Measurements from ENCODE around the gene TSPO2. TPM values are rescaled to one million over a fixed set of nuclear protein-coding genes. Genes with fewer than 3 reads are reported as not detected.

Gene TSPO2
- total RNA-seq, 6 donors from 2014 or later, result not detected

- no peaks in the 10 kb centered on the region for H3K36me3 ChIP-seq
- WGBS, 2 donors, result 90 to 92% methylated on average over 1 of the region's 1 CpG
- DNase-seq (no peak), ATAC-seq (ENCODE audit: low FRiP score in 2 of 2) (no peak)
- peaks cover 0 to under 1% (median 0%) of the 10 kb centered on the region in 4 donors for H3K4me1 ChIP-seq
- H3K27me3 ChIP-seq, result no peaks in the 10 kb centered on the region
- H3K27ac ChIP-seq, result no peak overlapping the region
- no peak overlapping the region for H3K4me3 ChIP-seq
- TF ChIP-seq POLR2AphosphoS5 (IDR thresholded peaks at IDR 0.05), result no peak
- no peak for TF ChIP-seq EP300 (IDR thresholded peaks at IDR 0.05)
- no peak for TF ChIP-seq POLR2A (IDR thresholded peaks at IDR 0.05)
- no peak for TF ChIP-seq CTCF (IDR thresholded peaks at IDR 0.05)
- no peaks in the 10 kb centered on the region for H3K9me3 ChIP-seq
Observed at GRCh38 chr6:41046084-41046483, 3.8 kb downstream of the TSPO2 start.

- Histone ChIP-seq H3K27ac (no peak overlapping the region), H3K36me3 (no peaks in the 10 kb centered on the region), H3K4me1 (peaks cover 0 to 6% (median 4%) of the 10 kb centered on the region in 4 donors), H3K9me3 (no peaks in the 10 kb centered on the region), H3K27me3 (no peaks in the 10 kb centered on the region), H3K4me3 (no peak overlapping the region)
- ATAC-seq (ENCODE audit: low FRiP score in 2 of 2) (no peak), DNase-seq (no peak)
- no peak for TF ChIP-seq CTCF (IDR thresholded peaks at IDR 0.05)
- no peak for TF ChIP-seq POLR2AphosphoS5 (IDR thresholded peaks at IDR 0.05)
- no peak for TF ChIP-seq EP300 (IDR thresholded peaks at IDR 0.05)
- TF ChIP-seq POLR2A (IDR thresholded peaks at IDR 0.05), result no peak
- WGBS, 2 donors, result 93 to 94% methylated on average over 2 of the region's 2 CpGs
Observed at GRCh38 chr6:41047306-41047705, 5.0 kb downstream of the TSPO2 start.

GRCh38 chr6:41047745-41048732 is 5.8 kb downstream of the TSPO2 start:
- H3K27ac ChIP-seq, result no peak overlapping the region
- no peaks in the 10 kb centered on the region for H3K9me3 ChIP-seq
- ATAC-seq (ENCODE audit: low FRiP score in 2 of 2), result no peak
- no peak overlapping the region for H3K4me3 ChIP-seq
- WGBS, 2 donors, result 67 to 72% methylated on average over 7 to 9 of the region's 9 CpGs
- H3K4me1 ChIP-seq, result peaks cover 0 to 6% (median 4%) of the 10 kb centered on the region in 4 donors
- H3K36me3 ChIP-seq, result no peaks in the 10 kb centered on the region
- DNase-seq, result no peak
- TF ChIP-seq POLR2AphosphoS5 (IDR thresholded peaks at IDR 0.05), result no peak
- TF ChIP-seq CTCF (IDR thresholded peaks at IDR 0.05), result no peak
- TF ChIP-seq POLR2A (IDR thresholded peaks at IDR 0.05), result no peak
- no peak for TF ChIP-seq EP300 (IDR thresholded peaks at IDR 0.05)
- H3K27me3 ChIP-seq, result no peaks in the 10 kb centered on the region

GRCh38 chr6:41049521-41049920 is 7.3 kb downstream of the TSPO2 start:
- TF ChIP-seq POLR2AphosphoS5 (IDR thresholded peaks at IDR 0.05) (no peak), EP300 (IDR thresholded peaks at IDR 0.05) (no peak), POLR2A (IDR thresholded peaks at IDR 0.05) (no peak), CTCF (IDR thresholded peaks at IDR 0.05) (no peak)
- Histone ChIP-seq H3K4me3 (no peak overlapping the region), H3K27ac (no peak overlapping the region), H3K36me3 (no peaks in the 10 kb centered on the region), H3K27me3 (no peaks in the 10 kb centered on the region), H3K4me1 (peaks cover 0 to 6% (median 4%) of the 10 kb centered on the region in 4 donors), H3K9me3 (no peaks in the 10 kb centered on the region)
- 70 to 82% methylated on average over 1 of the region's 1 CpG for WGBS, 2 donors
- ATAC-seq (ENCODE audit: low FRiP score in 2 of 2) (no peak), DNase-seq (no peak)

All from upper lobe of left lung (tissue), 6 donors.